HG02571 (cell line): Measurements from ENCODE around the gene FAM9C.
"Not testable (repeated sequence)": the region's sequence is repeated elsewhere in the genome, so short reads cannot be mapped to it uniquely, and the experiment has no call there.

Experiments
- ATAC-seq: cut with Tn5 transposase; IDR thresholded peaks from one replicate; pipeline ENCODE4 v1.9.1; 2021; ENCODE audit warnings: mild to moderate bottlenecking, moderate library complexity; ENCODE audit not compliant: unreplicated experiment

FAM9C gene

GRCh38 chrX:13043938-13044337 is 482 bp downstream of the FAM9C start:
- no peak for ATAC-seq

GRCh38 chrX:13043138-13043537 is 1.3 kb downstream of the FAM9C start:
- no peak for ATAC-seq

- ATAC-seq = no peak
These were observed 7.5 kb downstream of the FAM9C start for GRCh38 chrX:13036896-13037295.

- no peak for ATAC-seq
These were observed 11.2 kb downstream of the FAM9C start for GRCh38 chrX:13033193-13033592.

- ATAC-seq = no peak
These were observed 14.3 kb downstream of the FAM9C start for GRCh38 chrX:13029887-13030771.

DNA sequence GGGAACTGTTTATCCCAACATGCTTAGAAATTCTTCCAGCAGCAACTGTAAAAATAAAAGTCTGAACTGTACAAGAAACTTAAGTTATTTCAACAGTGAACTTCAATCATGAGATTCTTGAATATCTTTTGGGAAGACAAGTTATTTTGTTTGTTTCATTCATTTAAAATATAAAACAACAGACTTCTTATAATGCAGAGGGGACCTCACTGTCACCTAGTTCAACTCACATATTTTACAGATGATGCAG is 14.9 kb downstream of the FAM9C start:
- no peak for ATAC-seq

DNA sequence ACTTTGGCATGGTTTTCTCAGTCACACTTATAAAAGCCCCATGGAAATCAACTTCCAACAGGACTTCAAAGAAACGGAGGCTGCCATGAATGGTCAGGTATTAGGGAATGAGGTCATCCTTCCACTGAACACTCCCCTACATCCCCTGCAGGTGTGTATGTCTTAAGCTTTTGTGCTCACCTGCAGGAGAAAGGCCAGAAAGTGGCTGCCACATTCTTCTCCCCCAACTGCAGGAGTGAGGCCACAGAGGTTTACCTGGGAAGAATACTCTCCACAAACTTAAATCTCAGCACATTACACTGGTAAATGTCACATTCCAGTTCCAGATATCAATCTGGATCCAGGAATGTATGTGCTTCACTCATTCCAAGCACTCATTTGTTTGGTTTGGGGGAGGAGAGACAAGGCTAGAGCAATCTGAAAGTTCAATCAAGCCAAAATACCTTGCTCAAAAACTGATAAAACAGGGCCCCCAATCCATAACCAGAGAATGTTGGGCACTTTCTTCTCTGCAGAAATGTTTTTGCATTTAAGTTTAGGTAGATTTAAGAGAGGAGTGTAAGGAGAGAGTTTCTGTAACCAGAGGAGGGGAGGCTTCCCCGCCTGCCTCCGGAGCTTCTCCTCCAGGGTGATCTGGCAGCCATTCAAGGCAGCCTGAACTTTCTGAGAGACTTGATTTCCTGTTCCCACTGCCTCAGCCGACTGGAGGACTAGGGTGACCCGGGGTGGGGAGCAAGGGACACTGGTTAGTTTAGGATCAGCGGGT is 15.4 kb downstream of the FAM9C start:
- no peak for ATAC-seq

- no peak for ATAC-seq
These were observed 17.4 kb downstream of the FAM9C start for GRCh38 chrX:13026877-13027652.

GRCh38 chrX:13024986-13025385 is 19.4 kb downstream of the FAM9C start:
- no peak for ATAC-seq

GRCh38 chrX:13023979-13024378 is 20.4 kb downstream of the FAM9C start:
- no peak for ATAC-seq

DNA sequence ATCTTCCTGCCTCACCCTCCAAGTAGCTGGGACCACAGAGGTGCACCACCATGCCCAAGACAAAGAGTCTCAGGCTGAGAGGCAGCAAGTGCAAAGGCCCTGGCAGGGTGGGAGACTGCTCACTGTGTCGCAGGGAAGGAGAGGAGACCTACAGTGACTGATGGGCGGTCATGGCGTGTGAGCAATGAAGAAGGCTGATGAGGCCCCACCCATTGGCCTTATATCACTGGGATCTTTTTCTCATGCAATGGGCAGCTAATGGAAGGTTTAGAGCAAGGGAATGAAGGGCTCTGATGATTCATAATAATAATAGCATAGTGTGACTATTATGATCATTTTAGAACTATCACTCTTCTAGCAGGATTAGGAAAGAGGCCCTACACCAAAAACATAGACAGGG is 20.9 kb downstream of the FAM9C start:
- ATAC-seq = no peak

- peak; percentile 67 for ATAC-seq
These were observed 21.5 kb downstream of the FAM9C start for GRCh38 chrX:13022926-13023325.

- not testable (repeated sequence) for ATAC-seq
These were observed 27.7 kb downstream of the FAM9C start for GRCh38 chrX:13016731-13017130.

DNA sequence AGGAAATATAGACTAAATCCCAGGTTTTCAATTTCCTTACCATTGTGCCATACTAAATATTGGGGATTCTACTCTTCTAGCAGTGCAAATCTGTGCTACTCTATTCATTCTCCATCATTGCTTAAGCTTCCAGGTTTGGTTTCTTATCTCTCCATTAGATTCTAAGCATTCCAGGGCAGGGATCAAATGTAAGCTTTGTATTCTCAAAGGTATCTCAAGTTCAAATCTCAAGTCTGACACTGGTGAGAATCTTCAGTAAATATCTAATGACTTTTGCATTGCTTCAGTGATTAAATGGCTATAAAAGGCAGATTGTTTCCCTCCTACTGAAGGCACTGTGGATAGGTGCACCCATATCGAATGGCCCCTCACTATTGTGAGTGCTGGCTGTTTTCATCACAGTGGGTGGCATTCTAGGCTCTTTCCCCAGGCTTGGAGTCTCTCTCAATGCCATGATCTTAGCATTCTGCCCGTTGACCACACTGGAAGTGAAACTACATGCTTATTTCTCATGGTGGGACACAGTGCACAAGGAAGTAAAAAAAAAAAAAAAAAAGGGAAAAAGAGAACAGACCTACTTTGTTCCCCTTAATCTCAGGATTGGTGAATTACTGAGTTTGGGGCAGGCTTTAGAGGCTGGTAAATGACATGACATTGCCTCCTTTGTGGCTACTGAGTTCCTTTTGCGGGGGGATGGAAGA is 28.7 kb downstream of the FAM9C start:
- ATAC-seq = no peak

DNA sequence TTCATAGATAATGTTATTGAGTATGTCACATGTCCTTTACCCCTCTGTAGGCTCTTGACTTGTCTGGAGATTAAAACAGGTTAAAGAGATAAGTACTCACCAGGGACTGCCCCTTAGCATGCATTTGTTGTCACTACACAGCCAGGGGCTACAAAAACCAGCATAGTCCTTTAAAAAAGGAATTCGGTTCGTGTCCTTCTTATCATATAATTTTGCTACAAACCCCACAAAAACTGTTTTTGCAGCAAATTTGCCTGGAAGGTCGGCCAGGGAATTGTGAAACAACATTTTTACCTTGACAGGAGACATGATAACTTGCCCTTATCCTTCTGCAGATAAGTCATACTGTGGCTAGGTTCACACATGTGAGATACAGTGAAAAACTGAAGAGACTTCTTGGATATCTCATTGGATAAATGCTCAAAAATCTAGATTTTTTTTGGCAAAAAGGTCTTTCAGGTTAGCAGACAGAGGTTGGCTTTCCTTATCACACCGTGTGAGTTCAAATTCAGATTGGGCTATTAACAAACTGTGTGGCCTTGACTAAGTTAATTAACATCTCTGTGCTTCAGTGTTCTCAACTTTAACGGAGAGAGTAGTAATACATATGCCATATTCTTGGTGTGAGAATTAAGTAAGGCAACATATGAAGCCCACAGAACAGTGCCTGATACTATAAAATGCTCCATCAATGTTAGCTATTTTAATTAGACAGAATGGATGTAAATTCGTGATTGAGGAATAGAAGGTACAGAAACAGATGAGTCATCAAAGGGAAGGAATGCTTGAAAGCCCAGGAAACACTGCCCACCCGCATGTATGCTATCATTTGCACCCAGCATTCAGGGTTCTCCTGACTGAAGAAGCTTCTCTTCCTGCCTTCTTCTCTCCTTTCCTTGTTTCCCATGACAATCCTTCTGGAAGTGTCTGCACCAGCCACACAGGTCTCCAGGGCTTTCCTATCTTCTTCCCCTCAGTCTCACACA is 30.0 kb downstream of the FAM9C start:
- peak; percentile 31 for ATAC-seq

DNA sequence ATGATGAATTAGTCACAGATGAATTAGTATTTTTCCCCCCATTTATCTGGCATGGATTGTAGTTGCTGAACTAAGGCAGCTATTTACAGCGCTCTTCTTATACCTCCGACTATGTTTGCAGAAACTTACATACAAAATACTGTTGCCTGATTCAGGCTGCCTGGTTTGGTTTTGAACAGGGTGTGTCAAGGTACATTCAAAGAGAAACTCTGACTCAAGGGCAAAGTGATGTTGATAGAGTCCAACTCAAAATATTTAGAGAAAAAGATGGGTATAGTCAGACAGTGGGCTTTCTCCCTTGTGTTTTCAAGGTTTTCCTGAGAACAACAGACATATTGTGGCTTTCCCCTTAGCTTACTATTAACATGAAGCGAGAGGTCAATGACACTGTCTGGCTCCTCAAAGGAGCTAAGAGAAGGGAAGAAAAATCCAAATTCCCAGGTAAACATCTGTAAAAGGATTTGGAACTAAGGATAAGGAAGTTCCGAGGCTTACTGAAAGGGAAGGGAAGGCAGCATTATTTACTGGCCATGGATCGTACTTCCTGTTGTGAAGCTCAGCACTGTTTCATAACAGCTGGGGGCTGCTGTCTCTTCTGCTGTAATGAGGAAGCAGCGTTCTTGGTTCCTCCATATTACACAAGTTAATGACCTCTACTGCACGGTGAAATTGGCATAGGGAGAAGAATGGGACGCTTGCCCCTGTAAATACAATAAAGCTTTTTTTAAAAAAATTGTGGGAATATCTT is 30.9 kb downstream of the FAM9C start:
- ATAC-seq = peak; percentile 64

- ATAC-seq = no peak
These were observed 33.9 kb downstream of the FAM9C start for GRCh38 chrX:13010546-13010945.

DNA sequence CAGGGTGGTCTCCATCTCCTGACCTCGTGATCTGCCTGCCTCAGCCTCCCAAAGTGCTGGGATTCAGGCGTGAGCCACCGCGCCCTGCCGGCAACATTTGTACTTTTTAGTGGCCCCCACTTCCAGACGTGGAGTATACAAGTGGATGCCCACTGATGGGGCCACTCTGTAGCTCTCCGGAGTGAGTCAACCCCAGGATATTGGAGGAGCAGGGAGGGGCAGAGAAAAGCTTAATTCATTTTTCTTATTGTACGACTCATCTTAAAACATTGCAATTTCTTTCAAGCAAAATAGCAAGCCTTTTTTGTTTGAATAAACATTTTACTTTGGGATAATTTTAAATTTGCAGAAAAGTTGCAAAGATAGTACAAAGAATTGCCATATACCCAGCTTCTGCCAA is 34.6 kb downstream of the FAM9C start:
- no peak for ATAC-seq

DNA sequence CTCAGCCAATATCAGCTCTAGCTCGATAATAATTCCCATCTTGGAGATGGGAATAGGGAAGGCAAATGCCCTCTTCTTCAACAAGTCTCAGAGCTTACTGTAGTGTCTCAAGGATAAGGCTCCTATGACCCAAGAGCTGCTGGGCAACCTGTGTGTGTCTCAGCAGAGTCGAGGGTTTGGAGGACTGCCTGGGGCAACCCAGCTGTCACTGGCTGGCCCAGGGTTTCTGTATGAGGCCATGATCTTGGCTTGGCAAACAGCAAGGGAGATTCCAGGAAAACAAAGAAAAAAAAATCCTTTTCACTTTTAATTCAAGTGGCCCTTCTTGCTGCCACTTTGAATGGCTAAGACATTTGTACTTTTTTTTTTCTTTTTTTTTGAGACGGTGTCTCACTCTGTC is 35.1 kb downstream of the FAM9C start:
- ATAC-seq = no peak
